Adipose tissue (tissue), 3 donors: Measurements from ENCODE around the gene MAGI2. TPM values are rescaled to one million over a fixed set of nuclear protein-coding genes. Genes with fewer than 3 reads are reported as not detected.

Experiments
- H3K27ac ChIP-seq: one replicate; pipeline ENCODE4 v1.5.1; 2013; ENCODE audit warnings: low read depth, low read length
- WGBS, 3 donors: extraction: QIAGEN DNeasy Blood & Tissue Kit; methylation state at CpG; one replicate each; pipeline ENCODE4 v1.1.7; 2013; 5-methylcytosine and 5-hydroxymethylcytosine counted together
- polyA plus RNA-seq, 3 donors: library from polyadenylated mRNA; stranded (reverse); fragments of 200-250 nt; gene quantifications; one replicate each; pipeline ENCODE4 v1.2.3, GENCODE V29; 2013
- donor health status: healthy with polysubstance abuse.
- donor health status: Bipolar disorder and iron deficiency.
- donor health status: healthy.

Gene MAGI2
- polyA plus RNA-seq, 3 donors = 0.81 to 3.2 (median 2.2) TPM

DNA sequence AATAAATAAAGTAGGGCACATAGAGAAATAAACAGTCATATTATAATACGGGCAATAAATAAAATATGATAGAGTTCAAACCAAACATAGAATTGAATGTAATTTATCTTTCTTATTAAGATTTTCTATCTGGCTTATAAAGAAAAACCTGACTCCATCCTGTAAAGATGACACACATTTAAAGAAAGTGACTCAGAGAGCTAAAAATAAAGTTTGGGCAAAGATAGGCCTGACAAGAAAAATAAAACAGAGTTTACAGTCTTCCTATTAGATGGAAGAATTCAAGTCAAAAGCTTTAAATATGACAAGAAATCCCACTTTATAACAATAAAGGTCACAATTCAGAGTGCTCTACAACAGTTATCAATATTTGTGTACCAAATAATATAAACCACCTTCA lies 1074.3 kb downstream of the MAGI2 start:
- WGBS, 3 donors = 89 to 95% (median 92%) methylated on average over 1 of the region's 1 CpG
- no peak overlapping the region for H3K27ac ChIP-seq

DNA sequence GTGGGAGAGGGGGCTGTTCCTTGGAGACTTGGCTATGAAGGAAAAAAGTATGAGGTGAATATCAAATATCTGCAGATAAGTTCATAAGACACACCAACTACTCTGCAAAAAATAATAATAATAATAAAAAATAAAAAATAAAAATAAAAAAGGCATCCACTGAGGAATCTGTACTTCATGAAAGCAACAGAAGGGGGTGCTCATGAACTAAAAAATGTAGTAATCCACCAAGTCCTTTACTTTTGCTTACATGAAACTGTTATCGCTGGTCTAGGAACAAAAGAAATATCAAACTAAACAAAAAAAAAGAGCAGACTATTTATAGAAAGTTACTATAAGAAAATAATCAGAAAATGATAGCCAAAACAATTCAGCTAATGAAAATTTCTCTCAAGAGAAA lies 1075.9 kb downstream of the MAGI2 start:
- no peak overlapping the region for H3K27ac ChIP-seq
- 88 to 91% (median 88%) methylated on average over 1 of the region's 1 CpG for WGBS, 3 donors

DNA sequence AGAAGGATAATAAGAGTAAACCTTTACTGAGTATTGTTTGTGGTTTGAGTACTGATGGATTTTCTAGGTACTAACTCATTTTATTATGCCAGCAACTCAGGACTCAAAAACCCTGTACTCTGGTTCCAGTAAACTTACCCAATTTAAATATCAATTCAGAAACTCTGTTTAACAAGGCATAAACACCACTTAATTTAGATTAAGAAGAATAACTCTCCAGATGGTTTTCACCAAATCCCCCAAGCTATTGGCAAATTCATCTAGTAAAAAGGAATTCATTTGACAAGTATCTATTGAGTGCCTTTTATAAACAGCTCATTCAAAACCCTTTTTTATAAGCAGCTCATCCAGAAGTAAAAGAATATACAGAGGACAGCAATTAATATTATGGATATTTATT lies 1082.5 kb downstream of the MAGI2 start:
- H3K27ac ChIP-seq = no peak overlapping the region

DNA sequence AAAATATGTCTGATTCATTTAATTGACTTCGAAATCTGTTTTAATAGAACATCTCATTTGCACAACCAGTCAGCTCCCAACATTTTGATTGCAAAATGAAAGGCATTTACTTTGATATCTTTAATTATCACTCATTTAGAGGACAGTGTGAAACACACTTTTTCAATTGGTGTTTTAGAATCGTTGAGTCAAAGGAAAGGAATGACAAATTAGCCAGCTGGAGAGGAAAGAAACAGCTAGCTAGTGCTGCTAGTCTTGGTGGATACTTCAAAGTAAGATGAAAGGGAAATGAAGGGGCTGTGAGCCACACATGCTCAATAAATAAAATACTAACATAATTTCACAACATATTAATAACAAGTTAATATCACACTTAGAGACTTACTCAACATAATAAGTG lies 1084.7 kb downstream of the MAGI2 start:
- WGBS, 3 donors = 61 to 70% (median 64%) methylated on average over 2 of the region's 2 CpGs

GRCh38 chr7:78367280-78367773 lies 1086.1 kb downstream of the MAGI2 start:
- 89 to 93% (median 90%) methylated on average over 5 of the region's 5 CpGs for WGBS, 3 donors
- no peak overlapping the region for H3K27ac ChIP-seq

More for the DNA sequence above, 1084.7 kb downstream of the MAGI2 start:
- H3K27ac ChIP-seq = no peak overlapping the region

GRCh38 chr7:78363866-78364265 lies 1089.6 kb downstream of the MAGI2 start:
- H3K27ac ChIP-seq = no peak overlapping the region
- WGBS, 3 donors = 53 to 80% (median 61%) methylated on average over 4 of the region's 4 CpGs

GRCh38 chr7:78359836-78360235 lies 1093.6 kb downstream of the MAGI2 start:
- WGBS, 3 donors = 94 to 97% (median 96%) methylated on average over 1 of the region's 1 CpG
- H3K27ac ChIP-seq = no peak overlapping the region

DNA sequence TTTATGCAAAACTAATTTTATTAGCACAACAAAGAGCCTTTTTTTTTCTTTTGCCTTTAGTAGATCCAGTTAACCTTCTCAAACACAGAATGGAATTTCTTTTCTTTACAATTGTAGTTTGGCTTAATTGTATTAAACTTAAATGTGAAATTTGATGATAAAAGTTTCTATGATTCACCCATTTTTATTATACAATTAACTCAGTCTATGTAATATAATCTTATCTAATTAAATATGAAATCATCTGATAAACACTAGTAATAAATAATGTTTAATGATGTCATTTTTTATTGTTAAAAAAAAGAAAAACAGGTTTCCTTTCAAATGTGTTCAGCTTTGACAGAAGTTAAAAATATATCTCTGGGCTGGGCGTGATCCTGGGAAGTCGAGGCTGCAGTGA lies 1095.8 kb downstream of the MAGI2 start:
- H3K27ac ChIP-seq = no peak overlapping the region
- 86 to 89% (median 86%) methylated on average over 2 of the region's 2 CpGs for WGBS, 3 donors

DNA sequence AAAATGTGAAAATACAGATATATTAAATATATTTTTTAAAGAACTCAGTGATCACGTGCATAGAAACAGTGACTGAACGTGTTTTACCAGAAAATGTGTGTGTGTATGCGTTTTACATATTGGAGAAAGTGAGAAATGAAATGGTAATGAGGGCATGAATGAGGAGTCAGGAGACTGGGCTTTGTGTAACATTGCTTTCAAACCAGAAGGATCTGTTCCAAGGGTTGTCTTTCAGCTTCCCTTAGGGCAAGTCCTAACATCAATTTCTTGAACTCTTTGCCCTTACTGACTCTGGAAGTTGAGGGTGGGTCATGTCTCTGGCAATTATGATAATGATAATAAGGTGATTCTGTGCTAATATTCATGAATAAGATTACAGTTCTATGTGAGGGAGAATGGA lies 1097.6 kb downstream of the MAGI2 start:
- H3K27ac ChIP-seq = no peak overlapping the region
- 81 to 86% (median 85%) methylated on average over 3 of the region's 3 CpGs for WGBS, 3 donors

DNA sequence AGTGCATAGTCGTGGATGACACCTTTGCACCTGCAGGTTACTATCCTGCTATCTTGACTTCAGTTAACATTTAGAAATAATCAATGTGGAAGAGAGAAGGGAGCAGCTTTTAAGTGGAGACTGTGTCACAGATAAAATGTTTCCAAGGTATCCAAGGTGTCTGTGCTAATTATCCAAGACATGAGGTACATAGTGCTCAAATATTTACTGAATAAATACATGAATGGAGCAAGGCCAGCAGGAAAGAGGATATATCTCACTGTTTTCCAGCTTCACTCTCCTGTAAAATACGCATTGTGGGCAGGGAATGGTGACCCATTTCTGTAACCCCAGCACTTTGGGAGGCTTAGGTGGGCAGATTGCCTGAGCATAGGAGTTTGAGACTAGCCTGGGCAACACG lies 1102.5 kb downstream of the MAGI2 start:
- WGBS, 3 donors = 38 to 73% (median 64%) methylated on average over 3 of the region's 3 CpGs

DNA sequence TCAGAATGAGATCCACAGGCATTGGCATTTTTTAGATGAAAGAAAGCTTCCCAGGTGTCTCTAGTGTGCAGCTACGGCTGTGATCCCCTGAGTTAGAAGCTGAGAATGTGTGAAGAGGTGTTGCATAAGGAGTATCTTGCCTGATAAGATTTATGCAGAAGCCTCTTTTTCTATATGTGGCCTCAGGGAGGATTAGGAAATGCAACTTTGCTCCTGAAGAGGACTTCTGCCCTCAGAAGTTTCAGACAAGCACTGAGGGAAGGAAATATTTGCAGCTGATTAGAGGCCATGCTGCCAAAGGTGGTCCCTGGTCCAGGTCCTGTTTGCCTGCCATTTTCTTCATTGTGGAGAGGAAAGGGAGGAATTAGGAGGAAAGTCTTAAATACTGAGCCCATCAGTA lies 1103.1 kb downstream of the MAGI2 start:
- WGBS, 3 donors = 54 to 74% (median 67%) methylated on average over 1 of the region's 1 CpG
- no peak overlapping the region for H3K27ac ChIP-seq

More for the DNA sequence above, 1102.5 kb downstream of the MAGI2 start:
- H3K27ac ChIP-seq = no peak overlapping the region

DNA sequence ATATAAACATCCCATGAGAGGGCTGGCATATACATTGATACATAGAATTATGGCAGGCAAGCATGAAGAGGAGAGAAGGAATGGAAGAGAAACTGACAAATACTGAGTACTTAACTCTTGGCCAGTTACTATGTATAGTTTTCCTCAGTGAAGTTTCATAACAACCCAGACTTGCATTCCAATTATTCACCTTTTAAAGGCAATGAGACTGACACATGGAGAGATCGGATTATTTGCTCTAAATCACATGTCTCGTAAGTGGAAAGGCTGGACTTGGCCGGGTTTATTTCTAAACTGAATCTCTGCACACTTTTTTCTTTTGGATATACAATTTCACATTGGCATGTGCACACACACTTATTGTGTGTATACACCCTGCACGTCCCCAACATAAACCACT lies 1106.6 kb downstream of the MAGI2 start:
- 40 to 87% (median 83%) methylated on average over 4 of the region's 4 CpGs for WGBS, 3 donors
- H3K27ac ChIP-seq = no peak overlapping the region

DNA sequence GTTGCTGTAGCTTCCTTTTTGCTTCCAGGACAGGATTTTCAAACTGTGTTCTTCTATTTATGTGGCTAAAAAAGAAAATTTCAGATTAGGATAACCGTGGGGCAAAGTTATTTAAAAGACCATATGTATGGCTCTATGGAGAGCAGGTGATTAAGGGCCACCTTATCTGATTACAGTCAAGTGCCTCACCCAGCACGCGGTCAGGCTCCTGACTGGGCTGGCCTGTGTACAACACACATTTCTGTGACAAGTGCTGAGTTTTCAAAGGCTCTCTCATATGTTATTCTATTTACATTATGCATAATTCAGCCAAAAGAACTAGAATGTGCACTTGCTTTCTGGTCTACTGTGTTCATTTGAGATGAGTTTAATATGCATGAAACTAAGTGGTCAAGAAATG lies 1107.5 kb downstream of the MAGI2 start:
- WGBS, 3 donors = 28 to 80% (median 73%) methylated on average over 3 of the region's 3 CpGs
- no peak overlapping the region for H3K27ac ChIP-seq

- H3K27ac ChIP-seq = no peak overlapping the region
These were observed 1108.1 kb downstream of the MAGI2 start for GRCh38 chr7:78345293-78345911.

DNA sequence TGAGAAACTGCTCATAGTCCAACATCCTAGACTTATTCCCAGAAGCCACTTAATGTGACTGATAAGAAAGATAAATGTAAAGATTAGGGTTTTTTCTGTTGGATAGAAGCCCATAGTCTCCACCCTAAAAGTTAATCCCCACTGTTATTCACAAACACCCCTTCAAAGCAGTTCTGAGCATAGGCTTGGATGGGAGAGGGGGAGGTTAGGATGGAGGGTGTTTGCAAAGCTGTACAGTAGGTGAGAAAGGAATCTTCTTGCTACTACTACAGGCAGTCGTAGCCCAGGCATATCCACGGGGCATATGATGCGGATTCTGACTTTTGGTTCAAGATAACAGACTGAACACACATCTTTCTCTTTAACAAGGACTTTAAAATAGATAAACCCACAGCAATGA lies 1119.0 kb downstream of the MAGI2 start:
- WGBS, 3 donors = 82 to 94% (median 88%) methylated on average over 3 of the region's 3 CpGs
- H3K27ac ChIP-seq = no peak overlapping the region

More at GRCh38 chr7:78345293-78345911, 1108.1 kb downstream of the MAGI2 start:
- 81 to 87% (median 85%) methylated on average over 14 of the region's 14 CpGs for WGBS, 3 donors

GRCh38 chr7:78333530-78334425 lies 1119.7 kb downstream of the MAGI2 start:
- no peak overlapping the region for H3K27ac ChIP-seq
- WGBS, 3 donors = 89 to 94% (median 92%) methylated on average over 8 of the region's 8 CpGs

- H3K27ac ChIP-seq = no peak overlapping the region
- WGBS, 3 donors = 0 to 46% (median 29%) methylated on average over 1 of the region's 1 CpG
These were observed 1124.3 kb downstream of the MAGI2 start for GRCh38 chr7:78329001-78329655.

DNA sequence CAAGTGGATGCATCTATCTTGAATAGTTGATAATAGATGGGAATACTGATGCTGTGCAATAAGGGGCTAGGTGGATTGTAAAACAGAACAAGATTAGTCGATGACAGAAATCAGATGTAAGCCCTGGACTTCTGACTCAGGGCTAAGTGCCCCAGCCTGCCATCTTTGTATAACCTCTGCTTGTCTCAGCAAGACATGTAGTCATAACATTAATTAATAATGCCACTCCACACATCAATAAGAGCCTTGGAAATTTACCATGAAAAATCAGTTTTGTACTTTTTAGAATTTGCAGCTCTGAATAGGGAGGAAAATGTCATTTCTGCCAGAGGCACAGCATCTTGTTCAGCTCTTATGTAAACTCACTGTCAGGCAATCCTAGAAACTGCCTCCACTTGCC lies 1125.7 kb downstream of the MAGI2 start:
- WGBS, 3 donors = 88 to 95% (median 90%) methylated on average over 1 of the region's 1 CpG
- H3K27ac ChIP-seq = no peak overlapping the region

DNA sequence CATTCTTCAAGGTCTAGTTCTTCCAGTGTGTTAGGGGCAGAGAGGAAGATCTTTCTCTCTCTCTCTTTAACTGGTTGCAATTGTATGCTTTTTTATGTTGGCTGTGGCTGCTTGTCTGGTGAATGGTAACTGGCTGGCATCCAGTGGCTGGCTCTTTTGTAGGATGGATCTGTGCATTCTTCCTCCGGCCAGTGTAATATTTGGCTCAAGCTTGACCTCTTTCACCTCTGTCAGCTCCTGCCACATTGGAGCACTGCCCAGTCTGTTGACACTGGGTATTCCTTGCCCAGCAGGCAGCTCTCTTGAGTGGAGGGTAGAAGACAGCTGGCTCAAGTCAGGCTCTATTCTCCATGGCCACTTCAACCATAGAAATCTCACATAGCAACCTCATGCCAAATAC lies 1126.6 kb downstream of the MAGI2 start:
- H3K27ac ChIP-seq = no peak overlapping the region
- WGBS, 3 donors = 46 to 69% (median 61%) methylated on average over 1 of the region's 1 CpG
